SKM-1 (cell line): ENCODE measurements around the gene DCTN3.
A peak's percentile ranks its signal among the peaks of the same experiment; 100 is the strongest.

ENCODE experiments used
- DNase-seq: peaks from one replicate; lab custom pipeline; 2025; ENCODE audit not compliant: unreplicated experiment; lab: John Stamatoyannopoulos, UW

The DCTN3 gene

DNA sequence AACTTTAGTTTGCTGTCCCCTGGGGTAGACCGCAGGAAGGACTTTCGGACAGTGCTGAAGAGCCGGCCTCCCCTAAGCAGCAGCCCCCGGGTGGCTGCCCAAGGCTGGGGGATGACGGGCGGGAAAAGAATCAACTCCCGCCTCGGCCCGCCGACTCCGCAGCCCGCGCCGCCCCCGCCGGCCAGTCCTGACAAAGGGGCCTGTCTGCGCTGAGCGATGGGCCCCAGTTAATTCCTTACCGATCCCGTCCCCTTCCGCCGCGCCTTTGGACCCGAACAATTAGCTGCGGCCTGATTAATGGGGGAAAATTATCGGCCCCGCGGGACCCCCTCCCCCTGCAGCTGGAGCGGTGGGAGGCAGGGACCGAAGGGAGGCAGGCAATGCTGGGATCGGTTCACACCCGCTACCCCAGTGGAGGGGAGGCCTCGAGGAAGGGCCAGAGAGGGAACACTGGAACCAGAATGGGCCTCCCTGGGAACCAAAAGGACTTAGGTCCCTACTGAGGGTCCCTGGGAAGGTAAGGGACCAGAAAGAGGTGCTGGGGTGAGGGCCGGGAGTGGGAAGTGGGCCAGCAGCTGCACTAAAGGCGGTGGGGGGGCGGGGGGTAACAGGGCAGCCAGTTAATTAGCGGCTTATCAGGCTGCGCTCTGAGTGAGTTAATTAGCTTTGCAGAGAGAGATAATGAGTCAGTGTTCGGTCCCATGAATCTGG, 4.3 kb upstream of the DCTN3 start:
- no peak for DNase-seq

DNA sequence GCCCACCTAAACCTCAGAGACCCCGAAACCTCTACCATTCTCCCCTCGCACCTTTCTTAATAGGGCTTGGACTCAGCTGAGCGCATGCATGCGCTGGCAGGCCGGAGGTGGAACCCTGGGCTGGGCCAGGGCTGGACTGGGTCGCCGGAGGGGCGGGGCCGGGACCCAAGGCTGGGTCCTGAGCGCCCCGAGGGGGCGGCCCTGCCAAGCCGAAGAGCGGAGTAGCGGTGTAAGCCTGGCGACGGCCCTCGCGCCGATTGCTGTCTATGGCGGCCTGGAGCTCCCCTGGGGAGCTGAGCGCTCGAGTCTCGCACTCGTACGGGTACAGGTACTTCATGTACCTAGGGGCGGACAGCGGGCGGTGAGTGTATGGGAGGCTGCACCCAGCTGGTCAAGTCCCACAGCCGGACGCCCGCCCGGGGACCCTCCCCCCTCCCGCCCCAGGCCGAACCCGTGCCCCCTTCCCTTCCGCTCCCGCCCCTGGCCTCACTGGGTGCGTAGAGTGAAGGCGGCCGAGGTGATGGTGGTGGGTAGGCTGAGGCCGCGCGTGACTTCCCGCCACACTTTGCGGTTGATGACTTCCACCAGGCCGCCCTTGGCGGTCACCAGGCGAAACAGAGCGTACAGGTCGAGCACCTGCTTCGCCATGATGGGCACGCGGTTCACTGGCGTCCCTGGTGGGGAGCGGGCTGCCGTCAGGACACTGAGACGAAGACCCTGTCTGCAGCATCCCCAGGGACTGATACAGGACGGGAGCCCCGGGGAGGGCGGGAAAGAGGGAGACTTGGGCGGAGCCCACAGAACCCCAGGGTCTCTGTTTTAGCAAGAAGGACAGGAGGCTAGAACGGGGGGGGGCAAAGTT, 3.3 kb upstream of the DCTN3 start:
- no peak for DNase-seq

DNA sequence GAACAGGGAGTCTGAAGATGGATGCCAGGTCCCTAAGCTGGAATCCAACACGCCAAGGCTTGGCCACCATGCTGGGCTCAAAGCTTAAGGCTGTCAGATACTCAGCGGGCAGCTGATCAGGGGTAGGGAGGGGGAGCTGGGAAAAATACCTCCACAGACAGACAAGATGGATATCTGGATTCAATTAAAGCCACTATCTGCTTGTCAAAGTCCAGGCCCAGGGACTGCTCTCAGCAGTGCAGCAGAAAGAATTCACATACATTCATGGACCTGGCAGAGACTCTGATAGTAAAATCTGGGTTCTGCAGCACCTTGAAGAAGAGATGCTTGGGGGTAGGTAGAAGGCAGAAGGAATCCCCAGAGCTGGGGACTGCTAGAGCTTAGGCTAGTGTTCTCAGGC, 5.2 kb downstream of the DCTN3 start:
- no peak for DNase-seq

DNA sequence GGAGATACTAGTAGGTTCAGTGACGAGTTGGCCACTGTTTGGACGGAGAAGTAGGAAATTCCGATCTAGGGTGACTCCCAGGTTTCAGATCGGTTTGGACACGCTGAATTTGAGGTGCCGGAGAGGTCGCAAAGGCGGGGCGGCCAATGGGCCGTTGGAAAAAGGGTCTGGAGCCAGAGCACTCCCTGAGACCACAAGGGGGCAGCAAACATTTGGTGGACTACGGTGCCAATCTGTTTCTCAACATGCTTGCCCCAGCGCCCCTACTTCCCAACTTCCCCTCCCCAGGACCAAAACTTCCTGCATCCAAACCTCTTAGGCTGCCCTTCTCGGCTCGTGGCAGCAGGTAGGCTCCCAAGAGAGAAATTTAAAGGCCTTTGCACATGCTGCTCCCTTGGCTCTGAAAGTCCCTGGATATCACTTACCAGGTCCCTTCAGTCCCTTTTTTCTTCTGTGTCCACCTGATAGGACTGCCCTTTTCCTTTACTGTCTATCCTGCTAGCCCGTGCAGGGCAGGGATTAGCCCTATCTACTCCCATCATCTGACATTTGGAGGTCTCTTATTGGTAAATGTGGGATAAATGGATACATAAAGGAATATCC, 7.4 kb downstream of the DCTN3 start:
- DNase-seq: peak; percentile 56

DNA sequence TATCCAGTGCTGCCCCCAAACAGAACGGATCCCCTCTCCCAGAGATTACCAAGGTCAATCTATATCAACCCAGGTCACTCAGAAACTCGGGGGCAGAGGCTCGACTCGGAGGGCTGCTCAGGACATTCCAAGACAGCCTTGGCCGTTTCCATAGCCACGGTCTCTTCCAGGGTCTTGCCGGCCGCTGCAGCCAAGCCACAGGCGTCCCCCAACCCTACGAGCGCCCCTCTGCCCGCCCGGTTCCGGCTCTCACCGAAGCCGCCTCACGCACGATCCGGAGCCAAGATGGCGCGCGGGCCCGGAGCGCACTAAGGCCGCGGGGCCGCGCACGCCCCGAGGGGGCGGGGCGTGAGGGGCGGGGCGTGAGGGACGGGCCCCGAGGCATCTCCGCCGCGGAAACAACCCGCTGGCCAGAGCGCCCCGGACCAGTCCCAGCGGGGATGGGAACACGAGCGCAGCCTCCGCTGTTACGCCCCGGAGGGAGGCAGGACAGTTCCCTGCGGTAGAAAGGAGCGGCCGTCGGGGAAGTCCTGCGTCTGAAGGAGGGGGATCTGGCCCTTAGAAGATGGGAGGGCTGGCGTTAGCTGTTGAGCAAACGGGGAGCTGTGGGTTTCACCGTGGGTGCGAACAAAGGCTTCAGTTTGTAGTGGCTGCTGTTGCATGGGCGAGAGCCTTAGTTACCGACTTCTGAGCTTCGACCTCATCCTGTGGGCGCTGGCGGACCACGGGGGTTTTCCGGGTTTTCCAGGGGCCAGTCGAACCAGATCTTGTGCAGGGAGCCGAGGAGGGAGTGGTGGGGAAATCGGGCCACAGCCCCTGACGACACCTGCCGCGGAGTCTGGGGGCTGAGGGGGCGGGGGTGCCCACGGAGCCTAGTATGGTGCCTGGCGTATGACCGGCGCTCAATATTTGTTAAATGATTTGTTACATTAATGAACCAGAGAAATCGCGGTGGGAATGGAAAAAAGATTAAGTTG, 8.2 kb downstream of the DCTN3 start, which contains the start of gene RPP25L:
RPP25L (minus strand) TSS at position 287 of the 977 bp plus-strand sequence. CDS start 801 bp downstream, outside the sequence.
- DNase-seq: peak; percentile 25

DNA sequence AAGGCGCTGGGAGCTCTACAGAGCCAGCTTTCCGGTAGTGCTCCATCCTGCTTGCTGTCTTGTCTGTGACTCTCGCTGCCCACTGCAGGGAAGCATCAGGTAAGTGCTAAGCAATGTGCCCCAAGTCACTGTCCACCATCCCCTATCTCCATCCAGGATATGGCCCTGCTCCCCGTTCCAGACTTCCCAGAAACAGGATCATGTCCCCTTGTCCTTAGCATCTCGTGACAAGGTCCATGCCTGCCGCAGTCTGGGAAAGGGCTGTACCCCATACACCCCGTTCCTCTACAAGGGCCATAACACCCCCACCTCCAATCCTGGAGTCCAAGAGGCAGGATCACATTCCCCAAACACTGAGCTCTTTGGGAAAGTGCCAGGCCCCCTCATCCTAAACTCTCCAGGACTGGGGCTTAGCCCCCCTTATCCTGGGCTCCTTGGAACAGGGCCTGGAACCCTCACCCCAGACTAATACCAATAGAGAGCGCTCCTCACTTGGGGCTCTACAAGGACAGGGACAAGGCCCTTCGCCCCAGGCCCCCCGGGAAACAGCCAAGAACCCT, 9.0 kb downstream of the DCTN3 start:
- no peak for DNase-seq

DNA sequence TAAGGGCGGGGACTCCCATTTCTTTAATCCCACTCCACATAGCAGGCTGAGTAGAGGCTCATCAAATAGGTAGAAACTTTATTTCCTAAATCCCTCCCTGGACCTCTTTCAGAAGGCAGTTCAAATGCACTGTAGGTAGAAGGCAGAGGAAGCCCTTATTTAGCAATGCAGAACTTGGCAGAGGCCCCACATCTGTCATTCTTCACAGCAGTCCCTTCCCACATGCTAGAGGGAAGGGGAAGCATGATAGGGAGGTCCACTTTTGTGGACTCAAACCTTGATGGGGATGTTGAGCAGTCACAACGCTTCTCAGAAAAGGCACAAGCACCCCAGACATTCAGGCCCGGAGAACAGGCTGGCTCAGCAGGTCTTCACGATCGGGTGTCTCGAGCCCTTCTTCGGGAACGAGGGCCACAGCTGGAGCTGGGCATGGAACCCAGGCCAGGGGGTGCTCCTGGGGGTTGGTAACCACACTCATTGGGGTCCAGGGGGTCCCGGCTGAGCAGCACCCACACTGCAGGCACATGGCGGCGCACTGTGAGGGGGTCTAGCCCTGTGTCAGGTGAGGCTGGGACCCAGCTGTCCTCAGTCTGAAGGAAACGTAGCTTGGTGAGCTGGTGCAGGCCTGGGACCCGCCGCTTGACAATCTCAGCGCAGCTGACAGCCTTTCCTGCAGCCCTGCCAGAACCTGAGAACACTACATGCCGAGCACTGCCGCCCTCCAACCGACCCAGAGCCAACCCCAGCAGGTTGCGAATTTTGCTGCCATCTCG, 9.7 kb downstream of the DCTN3 start:
- no peak for DNase-seq

DNA sequence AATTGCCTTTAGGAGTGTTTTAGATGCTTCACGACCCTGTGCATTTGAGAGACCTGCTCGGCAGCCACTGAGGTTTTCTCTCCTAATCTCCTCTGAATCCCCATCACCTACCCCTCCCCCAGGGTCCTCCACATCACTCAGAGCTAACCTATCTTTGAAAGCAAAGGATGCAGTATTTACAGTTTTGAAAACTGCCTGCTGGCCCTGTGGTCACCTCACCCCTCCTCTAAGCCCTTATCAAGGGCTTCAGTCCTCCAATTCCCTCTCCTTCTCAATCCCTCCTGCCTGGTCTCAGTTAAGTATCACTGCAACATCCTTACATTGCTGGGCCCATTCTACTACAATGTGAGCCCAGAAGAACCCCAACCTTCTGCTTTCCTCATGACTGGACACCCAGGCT, 13.0 kb downstream of the DCTN3 start:
- no peak for DNase-seq

DNA sequence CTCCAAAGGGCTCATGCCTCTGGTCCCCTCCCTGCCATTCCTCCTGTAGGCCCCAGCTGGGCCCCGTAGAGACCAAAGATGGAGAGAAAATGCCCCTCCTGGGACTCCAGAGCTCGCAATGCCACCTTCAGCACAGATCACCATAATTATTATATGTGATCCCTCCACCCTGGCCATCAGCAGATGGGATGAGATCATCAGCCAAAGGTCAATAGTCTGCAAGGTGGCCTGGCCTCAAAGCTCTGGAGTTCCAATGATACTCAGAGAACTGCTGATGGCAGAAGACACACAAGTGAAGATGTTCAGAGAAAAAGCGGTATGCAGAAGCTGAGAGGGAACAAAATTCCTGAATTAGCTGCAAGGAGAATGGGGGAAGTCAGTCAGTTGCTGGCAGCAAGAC, 13.4 kb downstream of the DCTN3 start:
- no peak for DNase-seq

DNA sequence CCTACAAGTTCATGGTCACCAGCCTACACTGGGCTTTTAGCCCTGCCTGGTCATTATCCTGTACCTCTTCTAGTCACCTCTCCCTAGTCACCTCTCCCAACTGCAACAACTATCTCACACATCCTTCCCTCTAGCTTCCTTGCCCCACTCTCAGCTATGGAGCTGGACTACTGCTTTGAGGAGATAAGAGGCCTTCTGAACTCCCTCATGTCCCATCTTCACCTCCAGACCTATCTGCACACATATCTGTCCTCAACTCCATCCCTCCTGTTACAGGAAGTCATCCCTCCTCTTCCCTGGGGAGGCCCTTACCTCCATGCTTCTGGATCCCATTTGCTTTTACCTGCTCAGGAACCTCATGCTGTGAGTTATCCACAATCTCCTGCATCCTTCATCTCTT, 14.1 kb downstream of the DCTN3 start:
- no peak for DNase-seq

DNA sequence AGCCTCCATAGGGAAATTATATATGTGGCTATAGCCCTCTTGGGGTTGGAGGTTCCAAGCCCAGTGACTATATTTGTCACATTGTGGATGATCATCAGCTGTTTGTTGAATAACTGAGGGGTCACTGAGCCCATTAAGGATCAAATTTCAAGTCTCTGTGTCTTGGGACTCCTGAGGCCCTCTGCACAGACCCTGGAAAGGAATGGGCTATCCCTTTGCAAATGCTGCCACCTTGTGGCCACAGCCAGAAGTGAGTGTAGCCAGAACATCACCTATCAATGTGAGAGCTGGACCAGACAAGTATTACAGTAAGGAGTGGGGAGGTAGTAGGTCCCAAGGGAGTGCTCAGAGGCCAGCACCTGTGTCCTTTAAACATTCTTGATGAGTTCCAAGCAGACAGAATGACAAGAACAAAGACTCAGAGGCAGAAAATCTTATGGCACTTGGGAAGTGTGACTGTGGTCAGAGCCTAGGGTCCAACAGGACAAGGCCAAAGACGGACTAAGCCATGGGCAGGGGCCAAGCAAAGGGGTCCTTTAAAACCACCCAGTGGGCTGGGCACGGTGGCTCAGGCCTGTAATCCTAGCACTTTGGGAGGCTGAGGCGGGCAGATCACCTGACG, 16.6 kb downstream of the DCTN3 start:
- peak; percentile 43 for DNase-seq

DNA sequence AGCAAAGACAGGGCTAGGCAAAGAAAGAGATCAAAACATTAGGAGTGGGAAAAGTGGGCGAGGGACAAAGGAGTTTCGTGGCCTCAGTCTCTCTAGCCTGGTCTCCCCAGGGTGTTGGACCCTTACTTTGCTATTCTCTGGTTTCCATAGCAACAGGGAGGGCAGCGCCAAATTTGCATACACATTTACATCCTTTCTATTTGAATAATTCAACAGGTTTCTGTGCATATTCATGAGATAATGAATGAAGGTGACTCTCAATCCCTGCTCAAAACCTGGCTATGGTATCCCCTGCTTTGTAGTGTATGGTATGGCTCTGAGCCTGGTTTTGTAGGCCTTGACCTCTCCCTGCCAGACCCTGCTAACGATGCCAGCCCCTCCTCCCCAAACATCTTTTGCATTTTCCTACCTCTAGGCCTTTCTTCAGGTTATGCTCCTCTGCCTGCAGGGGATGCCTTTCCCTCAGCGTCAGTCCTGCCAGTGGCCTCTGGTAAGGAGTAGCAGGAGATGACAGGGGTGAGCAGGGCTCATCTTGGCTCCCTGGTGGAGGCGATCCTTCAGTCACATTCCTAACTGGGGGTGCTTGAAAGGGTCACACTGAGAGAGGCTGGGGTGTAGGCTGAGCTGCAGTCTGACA, 18.2 kb downstream of the DCTN3 start:
- DNase-seq: no peak

DNA sequence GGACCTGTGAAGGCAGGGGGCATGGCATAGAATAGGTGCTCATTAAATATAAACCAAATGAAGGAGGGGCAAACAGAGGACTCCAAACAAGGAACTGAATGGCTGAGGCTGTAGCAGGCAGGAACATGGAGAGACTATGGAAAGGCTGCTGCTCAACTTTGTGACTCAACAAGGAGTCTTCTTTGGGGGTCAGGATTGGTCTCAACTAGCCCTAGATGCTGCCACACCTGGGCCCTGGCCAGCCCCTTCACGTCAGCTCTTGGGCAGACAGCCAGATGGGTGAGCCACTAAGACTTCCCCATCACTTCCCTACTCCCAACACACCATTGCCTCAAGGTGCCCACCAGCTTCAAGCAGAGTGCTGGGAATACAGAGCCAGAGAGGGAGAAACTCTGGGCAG, 19.4 kb downstream of the DCTN3 start:
- DNase-seq: no peak

DNA sequence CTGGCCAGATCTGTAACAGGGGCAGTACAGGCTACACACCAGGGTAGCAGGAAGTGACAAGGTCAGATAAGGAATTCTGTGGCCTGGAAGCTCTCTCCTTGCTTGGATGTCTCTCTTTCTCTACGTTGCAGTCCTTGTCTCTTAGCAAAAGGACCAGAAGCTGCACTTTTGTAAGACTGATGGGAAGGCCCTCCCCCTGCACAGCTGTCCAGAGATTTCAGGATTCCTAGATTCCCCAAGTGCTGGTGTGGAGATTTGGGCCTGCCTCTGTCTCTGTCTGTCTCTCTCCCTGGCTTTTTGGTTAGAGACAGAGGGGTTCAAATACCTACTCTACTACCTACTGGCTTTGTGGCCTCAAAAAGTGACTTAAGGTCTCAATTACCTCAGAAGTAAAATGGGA, 20.7 kb downstream of the DCTN3 start:
- DNase-seq: no peak

DNA sequence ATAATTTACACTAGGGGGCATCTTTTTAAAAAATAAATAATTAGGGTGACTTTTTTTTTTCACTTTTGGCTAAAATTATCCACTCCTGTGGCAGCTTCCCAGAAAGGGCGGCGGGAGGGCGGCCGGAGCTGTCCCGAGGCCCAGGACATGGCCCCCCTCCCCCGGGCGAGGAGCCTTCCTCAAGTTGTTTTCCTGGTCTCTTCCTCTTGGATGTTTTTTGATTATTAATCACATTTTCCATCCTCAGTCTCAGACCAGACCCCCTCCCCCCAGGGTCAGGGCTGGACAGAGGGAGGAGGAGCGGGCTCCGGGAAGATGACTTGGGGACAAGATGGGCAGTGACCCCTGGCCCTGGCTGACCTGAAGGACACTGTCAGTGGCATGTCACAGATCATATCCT, 26.1 kb downstream of the DCTN3 start:
- no peak for DNase-seq

DNA sequence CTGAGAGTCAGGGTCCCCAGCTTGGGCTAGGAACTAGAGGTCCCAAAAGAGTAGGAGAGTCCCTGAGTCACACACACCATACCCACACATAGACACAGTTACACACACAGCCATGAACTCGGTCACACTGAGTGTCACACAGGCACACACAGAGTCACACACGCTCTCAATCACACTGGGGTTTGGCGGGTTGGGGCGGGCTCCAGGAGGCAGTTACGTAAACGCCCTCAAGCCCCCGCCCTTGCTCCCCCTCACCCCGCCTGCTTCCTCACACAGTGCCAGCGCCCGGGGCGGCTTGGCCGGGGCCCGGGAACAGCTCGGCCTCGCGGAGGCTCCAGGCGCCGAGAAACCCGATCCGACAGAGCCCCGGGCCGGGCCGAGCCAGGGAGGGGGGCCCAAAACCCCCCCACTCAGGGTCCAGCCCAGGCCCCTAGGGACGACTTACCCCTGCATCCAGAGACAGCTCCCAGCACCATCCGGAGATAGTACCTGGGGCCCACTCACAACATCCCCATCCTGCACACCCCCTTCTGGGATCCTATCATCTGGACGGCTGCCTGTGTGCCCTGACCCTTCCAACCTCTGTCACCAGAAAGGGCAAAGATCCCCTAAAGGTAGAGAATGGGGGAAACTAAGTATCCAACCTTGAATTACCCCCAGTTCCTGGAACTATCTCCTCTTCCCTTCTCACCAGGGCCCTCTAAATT, 27.2 kb downstream of the DCTN3 start:
- no peak for DNase-seq

DNA sequence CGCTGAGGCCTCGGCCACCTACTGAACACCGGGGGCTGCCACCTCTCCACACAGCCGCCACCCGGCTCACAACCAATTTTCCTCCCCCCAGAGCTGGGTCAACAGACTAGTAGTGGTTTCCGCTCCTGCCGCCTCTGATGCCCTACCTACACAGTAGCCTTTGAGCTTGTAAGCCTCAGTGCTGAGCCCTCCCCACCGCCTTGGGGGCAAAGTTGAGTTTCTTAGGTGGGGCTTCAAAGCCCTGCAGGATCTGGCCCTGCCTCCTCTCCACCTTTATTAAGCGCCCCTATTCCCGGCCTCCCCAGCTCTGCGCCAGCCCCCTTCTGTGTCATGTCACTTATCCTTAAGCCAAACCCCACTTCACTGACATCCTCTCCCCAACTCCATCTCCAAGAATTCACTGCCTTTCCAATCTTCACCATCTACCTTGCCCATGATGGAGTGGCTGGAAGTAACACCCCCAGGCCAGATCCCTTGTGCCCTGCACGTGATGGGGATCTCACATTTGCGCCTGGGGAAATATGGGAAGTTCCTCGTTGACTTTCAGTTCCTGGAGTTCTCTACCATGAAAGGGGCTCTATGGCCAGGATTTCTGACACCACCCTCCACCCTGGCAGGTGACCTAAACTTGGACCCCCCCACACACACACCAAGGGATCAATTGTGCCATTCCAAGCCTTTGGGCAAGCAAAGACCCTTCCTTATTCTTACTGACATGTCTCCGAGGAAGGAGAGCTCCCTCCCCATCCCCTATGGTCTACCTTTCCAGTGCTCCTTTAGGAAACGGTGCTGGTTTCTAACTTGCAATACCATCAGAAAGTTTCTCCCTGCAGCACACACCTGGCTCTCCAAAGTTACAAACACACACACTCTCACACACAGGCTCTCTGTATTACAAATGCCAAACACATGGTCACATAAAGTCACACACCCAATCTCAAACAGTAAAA, 28.1 kb downstream of the DCTN3 start:
- no peak for DNase-seq
